Bronchus fibroblast of lung (primary cell): ENCODE data around the gene RHOT1. TPM values are rescaled to one million over a fixed set of nuclear protein-coding genes. Genes with fewer than 3 reads are reported as not detected.

Experiments
- total RNA-seq: library from RNA; depleted of rRNA; stranded (reverse); fragments of >200 nt; gene quantifications from 2 replicates; pipeline ENCODE4 v1.2.3, GENCODE V29; 2015

Gene RHOT1
- 19.6 and 24.9 TPM in 2 replicates for total RNA-seq

DNA sequence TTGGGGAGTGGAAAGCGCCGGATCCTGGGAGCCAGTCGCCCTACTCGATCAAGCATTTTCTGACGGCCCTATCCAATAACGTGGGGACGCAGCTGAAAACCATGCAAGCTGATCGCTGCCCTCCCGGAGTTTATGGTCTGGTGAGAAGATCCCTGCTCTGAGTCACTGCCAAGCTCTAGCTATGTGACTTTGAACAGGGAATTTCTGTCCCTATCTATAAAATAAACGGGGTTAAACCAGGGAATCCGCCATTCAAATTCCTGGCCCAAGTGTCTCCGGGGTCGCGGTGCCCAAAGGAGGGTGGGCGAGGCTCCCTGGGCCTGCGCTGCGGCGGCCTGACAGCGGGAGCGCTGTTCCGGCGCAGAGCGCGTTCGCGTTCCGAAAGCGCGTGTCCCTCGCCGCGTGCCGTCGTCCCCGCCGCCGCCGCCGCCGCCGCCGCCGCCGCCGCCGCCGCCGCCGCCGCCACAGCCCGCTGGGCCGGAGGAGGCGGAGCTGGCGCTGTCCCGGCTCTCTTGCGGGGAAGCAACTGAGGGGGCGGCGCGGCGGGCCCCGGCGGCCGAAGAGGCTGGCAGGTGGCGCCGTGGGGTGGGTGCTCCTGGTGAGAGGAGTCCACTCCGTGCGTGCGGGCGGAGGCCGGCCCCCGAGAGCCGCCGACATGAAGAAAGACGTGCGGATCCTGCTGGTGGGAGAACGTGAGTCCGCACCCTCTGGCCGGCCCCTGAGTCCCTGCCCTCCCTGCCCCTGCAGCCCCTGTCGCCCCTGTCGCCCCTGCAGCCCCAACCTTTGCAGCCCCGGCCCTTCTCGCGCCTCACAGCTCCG lies at the start of gene RHOT1:
RHOT1 (plus strand) TSS at position 465 of the 819 bp plus-strand sequence; CDS start at position 656, 191 bp downstream.

GRCh38 chr17:32265192-32265923 lies 123.1 kb downstream of the RHOT1 start, which contains the start of gene RHBDL3:
TSS of gene RHBDL3 (plus strand) at chr17:32265832. CDS start at chr17:32266190, 358 bp downstream.

Other genes with a start within 250 kb of the RHOT1 start
- gene UTP6, start 240.8 kb upstream of the RHOT1 start, total RNA-seq: 25.6 and 27.9 TPM in 2 replicates
- gene SUZ12, start 205.5 kb upstream of the RHOT1 start, total RNA-seq: 7.4 and 9.8 TPM in 2 replicates
- gene LRRC37B, start 135.1 kb upstream of the RHOT1 start, total RNA-seq: 6.1 and 6.2 TPM in 2 replicates
- 0.15 TPM in 1 of 2 replicates, not detected in the other for gene RHBDL3, start 123.3 kb downstream of the RHOT1 start, total RNA-seq
- gene C17orf75, start 199.7 kb downstream of the RHOT1 start, total RNA-seq: 16.2 and 21.2 TPM in 2 replicates
- gene ZNF207, start 207.7 kb downstream of the RHOT1 start, total RNA-seq: 112 and 117 TPM in 2 replicates